H1 (cell line): ENCODE results near the gene PDCD7. TPM values are rescaled to one million over a fixed set of nuclear protein-coding genes. Genes with fewer than 3 reads are reported as not detected.

Source experiments
- EGR1 ChIP-seq: IDR thresholded peaks from 2 replicates; pipeline ENCODE4 v1.6.1; 2011; ENCODE audit warnings: low read depth, low read length, borderline replicate concordance
- RXRA ChIP-seq: IDR thresholded peaks from 2 replicates; pipeline ENCODE4 v1.6.1; 2011; ENCODE audit warnings: low read depth, mild to moderate bottlenecking, low read length, moderate library complexity; ENCODE audit not compliant: insufficient read depth
- polyA plus RNA-seq, 7 experiments: library from polyadenylated mRNA; depleted of rRNA in 3 of 7; stranded (reverse) in 5 of 7; unstranded in 2 of 7; fragments of >200 nt in 5 of 7; fragments of 200-250 nt in 2 of 7; gene quantifications; 1 replicate in 5 of 7; 2 replicates in 1 of 7; 4 replicates in 1 of 7; pipeline versions ENCODE4 v1.2.1 to v1.2.3, GENCODE V29; 2011 to 2013; ENCODE audit warnings: missing spikeins in 2 of 7, mixed read lengths in 2 of 7
- total RNA-seq: library from RNA; stranded (reverse); fragmentation: NEBNext Ultra II Directional; extraction: Animal tissue kit (Norgen Biotek cat#: 25700); gene quantifications from 2 replicates; pipeline ENCODE4 v1.2.1, GENCODE V29; 2021

PDCD7 gene
- total and polyA plus RNA-seq, 2 of the 8 experiments (the other 6 are each of a cell fraction or from before 2014, with no cell fraction given), result 11.5 to 25.6 TPM

GRCh38 chr15:65089206-65089824, 44.3 kb downstream of the PDCD7 start (continued):
- TF ChIP-seq RXRA (no peak), EGR1 (no peak)
